ENCODE results near the gene PARP14.
"Not testable (repeated sequence)": the region's sequence is repeated elsewhere in the genome, so short reads cannot be mapped to it uniquely, and the experiment has no call there.

Gene PARP14

GRCh38 chr3:122688996-122689395 is 8.4 kb downstream of the PARP14 start:
- Mint-ChIP-seq H3K4me3 (no peak overlapping the region), H3K36me3 (no peaks in the 10 kb centered on the region), H3K4me1 (peaks cover 19% of the 10 kb centered on the region), H3K9me3 (no peaks in the 10 kb centered on the region), H3K27ac (no peak overlapping the region)
- no peak for ATAC-seq
- no peak for DNase-seq (ENCODE audit: low spot score in 2 of 2)

GRCh38 chr3:122689587-122689986 is 8.9 kb downstream of the PARP14 start:
- DNase-seq (ENCODE audit: low spot score in 2 of 2), result no peak
- Mint-ChIP-seq H3K36me3 (no peaks in the 10 kb centered on the region), H3K9me3 (no peaks in the 10 kb centered on the region), H3K27ac (no peak overlapping the region), H3K4me1 (peaks cover 20% of the 10 kb centered on the region), H3K4me3 (no peak overlapping the region)
- ATAC-seq, result no peak

DNA sequence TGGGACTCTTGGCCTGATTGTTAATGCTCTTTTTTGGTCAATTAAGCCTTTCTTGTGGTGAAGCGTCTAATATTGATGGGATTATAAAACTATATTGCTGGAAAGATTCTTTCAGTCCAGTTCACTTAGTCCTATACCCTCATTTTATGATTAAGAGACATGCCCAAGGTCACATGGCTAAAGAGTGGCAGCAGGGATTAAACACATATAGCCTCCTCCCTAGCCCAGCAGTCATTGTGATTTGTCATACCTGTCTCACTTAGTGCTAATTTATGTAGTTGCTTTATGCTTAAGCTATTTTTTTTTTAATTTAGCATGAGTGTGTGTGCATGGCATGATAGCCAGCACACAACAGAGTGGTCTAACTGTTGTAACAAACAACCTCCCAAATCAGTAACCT is 9.5 kb downstream of the PARP14 start:
- no peaks in the 10 kb centered on the region for H3K36me3 Mint-ChIP-seq
- ATAC-seq (peak; percentile 54), DNase-seq (ENCODE audit: low spot score in 2 of 2) (no peak)
- H3K27ac Mint-ChIP-seq, result no peak overlapping the region
- H3K9me3 Mint-ChIP-seq, result no peaks in the 10 kb centered on the region
- peaks cover 25% of the 10 kb centered on the region for H3K4me1 Mint-ChIP-seq
- H3K4me3 Mint-ChIP-seq, result no peak overlapping the region

DNA sequence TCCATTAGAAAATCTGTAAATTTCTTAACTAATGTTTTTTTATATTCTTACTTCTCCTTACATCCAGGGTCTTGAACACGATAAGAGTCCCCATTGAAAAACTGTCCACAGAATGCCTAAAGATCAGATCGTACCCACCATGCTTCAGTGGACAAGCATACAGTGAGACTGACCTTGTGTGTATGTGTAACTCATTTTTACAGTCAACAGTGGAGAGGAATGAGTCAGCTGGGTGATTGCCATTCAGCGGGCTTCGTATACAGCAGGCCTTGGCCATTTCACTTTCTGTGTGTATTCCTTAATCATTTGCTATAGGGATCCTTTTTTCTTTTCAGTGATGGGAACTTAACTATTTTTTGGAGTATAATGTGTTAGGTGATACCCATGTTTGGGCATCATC is 10.6 kb downstream of the PARP14 start:
- Mint-ChIP-seq H3K4me3 (no peak overlapping the region), H3K27ac (no peak overlapping the region), H3K4me1 (peaks cover 26% of the 10 kb centered on the region), H3K9me3 (no peaks in the 10 kb centered on the region), H3K36me3 (no peaks in the 10 kb centered on the region)
- DNase-seq (ENCODE audit: low spot score in 2 of 2) (no peak), ATAC-seq (peak; percentile 54)

DNA sequence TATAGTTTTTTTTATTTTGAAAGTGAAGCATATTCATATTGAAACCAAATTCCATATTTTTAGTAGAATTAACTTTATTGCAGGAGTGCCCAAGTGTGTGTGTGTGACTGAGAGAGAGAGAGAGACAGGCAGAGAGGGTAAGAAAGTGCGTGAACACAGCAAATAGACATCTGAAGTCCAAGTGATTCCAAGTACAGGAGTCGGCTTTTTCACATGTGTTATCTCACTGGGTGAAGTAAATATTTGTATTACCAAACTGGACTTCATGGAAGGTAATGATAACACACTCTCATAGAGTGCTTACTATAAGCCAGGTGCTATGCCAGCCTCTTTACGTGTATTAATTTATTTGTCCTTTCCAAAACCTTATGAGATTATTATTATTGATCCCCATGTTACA is 12.0 kb downstream of the PARP14 start:
- no peak overlapping the region for H3K4me3 Mint-ChIP-seq
- H3K27ac Mint-ChIP-seq, result peak overlapping the region; percentile 24
- no peaks in the 10 kb centered on the region for H3K9me3 Mint-ChIP-seq
- no peaks in the 10 kb centered on the region for H3K36me3 Mint-ChIP-seq
- H3K4me1 Mint-ChIP-seq, result peaks cover 20% of the 10 kb centered on the region
- no peak for DNase-seq (ENCODE audit: low spot score in 2 of 2)
- ATAC-seq, result no peak

DNA sequence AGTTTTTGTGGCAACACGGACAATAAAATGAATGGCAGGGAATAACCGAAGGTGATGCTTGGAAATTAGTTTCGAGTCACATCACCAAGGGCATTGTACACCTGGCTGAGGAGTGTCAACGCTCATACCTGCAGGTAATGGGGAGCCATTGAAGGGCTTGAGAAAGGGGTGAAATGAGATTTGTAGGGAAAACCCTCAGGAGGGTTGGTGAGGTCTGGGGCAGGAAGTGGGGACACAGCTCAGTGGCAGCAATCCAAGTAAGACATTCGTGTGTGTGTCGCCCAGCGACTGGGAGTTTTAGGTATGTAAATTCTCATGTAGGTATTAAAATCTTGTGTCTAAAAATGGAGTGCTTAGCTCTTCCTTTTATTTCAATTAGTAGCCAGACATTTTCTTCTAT is 14.3 kb downstream of the PARP14 start:
- Mint-ChIP-seq H3K9me3 (no peaks in the 10 kb centered on the region), H3K27ac (peak overlapping the region; percentile 1), H3K4me3 (no peak overlapping the region), H3K4me1 (peaks cover 15% of the 10 kb centered on the region), H3K36me3 (no peaks in the 10 kb centered on the region)
- no peak for DNase-seq (ENCODE audit: low spot score in 2 of 2)
- no peak for ATAC-seq

GRCh38 chr3:122695927-122696561 is 15.4 kb downstream of the PARP14 start:
- no peaks in the 10 kb centered on the region for H3K9me3 Mint-ChIP-seq
- peak overlapping the region; percentile 1 for H3K27ac Mint-ChIP-seq
- peaks cover 13% of the 10 kb centered on the region for H3K4me1 Mint-ChIP-seq
- DNase-seq (ENCODE audit: low spot score in 2 of 2) (no peak), ATAC-seq (no peak)
- H3K36me3 Mint-ChIP-seq, result no peaks in the 10 kb centered on the region
- H3K4me3 Mint-ChIP-seq, result no peak overlapping the region

DNA sequence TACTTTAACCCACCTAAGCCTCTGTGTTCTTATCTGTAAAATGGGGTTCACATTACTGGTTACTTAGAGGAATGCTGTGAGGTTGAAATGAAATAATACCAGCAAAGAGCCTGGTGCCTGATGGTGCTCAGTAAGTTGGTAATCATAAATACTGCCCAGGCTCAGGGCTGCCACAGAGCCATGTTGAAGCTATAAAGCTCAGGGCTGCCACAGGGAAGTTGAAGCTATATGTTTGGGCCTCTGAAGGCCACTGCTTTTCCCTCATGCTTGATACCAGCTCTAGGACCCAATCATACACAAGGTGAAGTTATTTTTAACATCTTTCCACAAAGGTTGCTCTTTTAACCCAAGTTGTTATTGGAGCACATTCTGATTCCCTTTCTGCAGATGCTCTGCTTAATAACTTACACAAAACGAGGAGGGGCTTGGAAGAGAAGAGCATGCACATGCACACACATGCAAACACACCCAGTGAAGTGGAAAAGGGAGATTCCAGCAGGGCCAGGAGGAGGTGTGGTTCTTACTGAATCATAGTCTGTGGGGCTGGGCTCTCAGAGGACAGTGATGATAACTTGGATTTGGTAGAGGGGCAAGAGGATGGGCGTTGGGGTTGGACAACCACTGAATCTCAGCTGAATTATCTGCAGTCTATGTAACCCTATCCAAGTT is 17.4 kb downstream of the PARP14 start:
- no peaks in the 10 kb centered on the region for H3K9me3 Mint-ChIP-seq
- ATAC-seq (peak; percentile 53), DNase-seq (ENCODE audit: low spot score in 2 of 2) (no peak)
- no peak overlapping the region for H3K4me3 Mint-ChIP-seq
- peak overlapping the region; percentile 20 for H3K27ac Mint-ChIP-seq
- no peaks in the 10 kb centered on the region for H3K36me3 Mint-ChIP-seq
- H3K4me1 Mint-ChIP-seq, result peaks cover 24% of the 10 kb centered on the region

- no peaks in the 10 kb centered on the region for H3K36me3 Mint-ChIP-seq
- H3K27ac Mint-ChIP-seq, result peak overlapping the region; percentile 20
- no peak for DNase-seq (ENCODE audit: low spot score in 2 of 2)
- H3K4me3 Mint-ChIP-seq, result no peak overlapping the region
- no peak for ATAC-seq
- H3K4me1 Mint-ChIP-seq, result peaks cover 16% of the 10 kb centered on the region
- H3K9me3 Mint-ChIP-seq, result no peaks in the 10 kb centered on the region
Observed at GRCh38 chr3:122700193-122700592, 19.6 kb downstream of the PARP14 start.

- no peak overlapping the region for H3K4me3 Mint-ChIP-seq
- ATAC-seq (no peak), DNase-seq (ENCODE audit: low spot score in 2 of 2) (no peak)
- H3K36me3 Mint-ChIP-seq, result peaks cover 3% of the 10 kb centered on the region
- no peaks in the 10 kb centered on the region for H3K9me3 Mint-ChIP-seq
- H3K27ac Mint-ChIP-seq, result no peak overlapping the region
- H3K4me1 Mint-ChIP-seq, result peaks cover 30% of the 10 kb centered on the region
Observed at GRCh38 chr3:122705379-122705778, 24.7 kb downstream of the PARP14 start.

DNA sequence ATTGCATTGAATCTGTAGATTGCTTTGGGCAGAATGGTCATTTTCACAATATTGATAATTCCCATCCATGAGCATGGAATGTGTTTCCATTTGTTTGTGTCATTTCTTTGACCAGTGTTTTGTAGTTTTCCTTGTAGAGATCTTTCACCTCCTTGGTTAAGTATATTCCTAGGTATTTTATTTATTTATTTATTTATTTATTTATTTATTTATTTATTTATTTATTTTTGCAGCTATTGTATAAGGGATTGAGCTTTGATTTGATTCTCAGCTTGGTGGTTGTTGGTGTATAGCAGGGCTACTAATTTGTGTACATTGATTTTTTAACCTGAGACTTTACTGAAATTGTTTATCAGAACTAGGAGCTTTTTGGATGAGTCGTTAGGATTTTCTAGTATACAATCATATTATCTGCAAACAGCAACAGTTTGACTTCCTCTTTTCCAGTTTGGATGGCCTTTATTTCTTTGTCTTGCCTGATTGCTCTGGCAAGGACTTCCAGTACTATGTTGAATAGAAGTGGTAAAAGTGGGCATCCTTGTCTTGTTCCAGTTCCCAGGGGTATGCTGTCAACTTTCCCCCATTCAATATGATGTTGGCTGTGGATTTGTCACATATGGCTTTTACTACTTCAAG is 30.1 kb downstream of the PARP14 start:
- not testable (repeated sequence) for ATAC-seq; DNase-seq (ENCODE audit: low spot score in 2 of 2); H3K9me3 Mint-ChIP-seq; H3K4me3 Mint-ChIP-seq
- Mint-ChIP-seq H3K36me3 (peaks cover 57% of the 10 kb centered on the region), H3K4me1 (peaks cover 31% of the 10 kb centered on the region), H3K27ac (peak overlapping the region; percentile 34)

DNA sequence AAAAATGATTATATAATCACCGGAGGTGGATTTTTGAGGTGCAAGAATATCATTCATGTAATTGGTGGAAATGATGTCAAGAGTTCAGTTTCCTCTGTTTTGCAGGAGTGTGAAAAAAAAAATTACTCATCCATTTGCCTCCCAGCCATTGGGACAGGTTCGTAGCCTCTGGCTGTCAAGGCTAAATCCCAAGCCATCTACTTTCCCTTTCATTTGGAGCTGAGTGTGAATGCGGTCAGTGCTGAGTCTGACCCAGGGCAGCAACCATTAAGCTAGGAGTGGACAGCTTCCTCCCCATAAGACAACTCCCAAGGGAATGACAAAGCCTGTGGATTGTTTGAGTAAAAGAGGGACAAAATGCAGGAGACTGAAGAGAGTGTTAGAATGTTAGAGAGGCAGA is 33.6 kb downstream of the PARP14 start:
- no peak overlapping the region for H3K4me3 Mint-ChIP-seq
- peak overlapping the region; percentile 67 for H3K27ac Mint-ChIP-seq
- peaks cover 92% of the 10 kb centered on the region for H3K36me3 Mint-ChIP-seq
- ATAC-seq (no peak), DNase-seq (ENCODE audit: low spot score in 2 of 2) (no peak)
- H3K9me3 Mint-ChIP-seq, result no peaks in the 10 kb centered on the region
- H3K4me1 Mint-ChIP-seq, result peaks cover 29% of the 10 kb centered on the region

GRCh38 chr3:122716667-122717066 is 36.0 kb downstream of the PARP14 start:
- no peak for DNase-seq (ENCODE audit: low spot score in 2 of 2)
- peak overlapping the region; percentile 21 for H3K27ac Mint-ChIP-seq
- peaks cover 5% of the 10 kb centered on the region for H3K4me1 Mint-ChIP-seq
- H3K36me3 Mint-ChIP-seq, result peaks cover 100% of the 10 kb centered on the region
- ATAC-seq, result no peak
- H3K9me3 Mint-ChIP-seq, result no peaks in the 10 kb centered on the region
- H3K4me3 Mint-ChIP-seq, result no peak overlapping the region

DNA sequence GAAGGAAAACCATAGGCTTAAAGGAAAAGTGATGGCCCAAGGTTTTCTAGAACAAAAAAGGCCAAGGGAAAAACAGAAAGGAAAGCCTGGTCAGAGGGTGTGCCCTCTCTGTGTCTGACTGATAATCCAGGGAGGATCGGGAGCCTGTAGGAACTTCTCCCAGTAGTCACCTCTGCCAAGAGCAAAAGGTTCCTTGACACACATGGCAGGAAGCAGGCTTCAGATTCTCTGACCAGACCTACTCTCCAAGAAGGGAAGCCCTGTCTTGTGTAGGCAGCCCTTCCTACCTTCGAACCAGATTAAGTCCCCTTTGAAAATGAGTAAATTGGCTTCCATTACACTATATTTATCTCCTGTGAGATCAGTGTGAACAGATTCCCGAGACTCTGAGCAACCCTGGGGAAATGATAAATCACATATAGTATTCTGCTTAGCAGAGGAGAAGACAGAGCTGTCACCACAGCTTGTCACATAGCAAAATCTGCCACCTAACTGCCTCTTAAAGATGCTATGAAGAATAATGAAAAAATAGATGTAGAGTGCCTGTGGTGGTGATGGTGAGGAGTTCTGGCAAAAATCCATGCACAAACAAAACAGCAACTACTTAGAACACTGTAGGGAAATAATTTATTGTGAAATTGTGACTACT is 38.8 kb downstream of the PARP14 start:
- H3K9me3 Mint-ChIP-seq, result no peaks in the 10 kb centered on the region
- peak overlapping the region; percentile 33 for H3K27ac Mint-ChIP-seq
- no peak for ATAC-seq
- peaks cover 100% of the 10 kb centered on the region for H3K36me3 Mint-ChIP-seq
- H3K4me3 Mint-ChIP-seq, result no peak overlapping the region
- no peak for DNase-seq (ENCODE audit: low spot score in 2 of 2)
- H3K4me1 Mint-ChIP-seq, result no peaks in the 10 kb centered on the region

GRCh38 chr3:122725106-122725505 is 44.5 kb downstream of the PARP14 start:
- no peak overlapping the region for H3K27ac Mint-ChIP-seq
- no peaks in the 10 kb centered on the region for H3K9me3 Mint-ChIP-seq
- H3K4me1 Mint-ChIP-seq, result no peaks in the 10 kb centered on the region
- ATAC-seq (no peak), DNase-seq (ENCODE audit: low spot score in 2 of 2) (no peak)
- peaks cover 80% of the 10 kb centered on the region for H3K36me3 Mint-ChIP-seq
- H3K4me3 Mint-ChIP-seq, result no peak overlapping the region

DNA sequence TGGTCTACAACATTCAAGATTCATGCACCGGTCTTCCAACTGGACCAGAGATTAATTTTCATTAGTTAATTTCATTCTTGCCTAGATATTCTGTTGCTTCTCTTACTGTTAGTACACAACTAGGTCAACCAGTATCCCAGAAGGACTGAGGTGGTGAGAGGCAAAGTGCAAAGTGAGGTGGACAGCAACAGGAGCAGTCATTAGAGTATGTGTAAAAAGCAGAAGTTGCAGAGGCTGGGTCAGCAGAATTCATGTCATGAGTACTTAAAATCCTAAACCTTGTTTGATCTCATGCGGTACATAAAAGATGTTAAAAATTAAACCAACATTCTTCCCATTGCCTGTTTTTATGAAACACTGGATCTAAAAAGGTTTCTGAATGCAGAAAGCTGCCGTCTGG is 46.7 kb downstream of the PARP14 start:
- DNase-seq (ENCODE audit: low spot score in 2 of 2) (no peak), ATAC-seq (no peak)
- H3K36me3 Mint-ChIP-seq, result peaks cover 66% of the 10 kb centered on the region
- no peak overlapping the region for H3K27ac Mint-ChIP-seq
- no peak overlapping the region for H3K4me3 Mint-ChIP-seq
- no peaks in the 10 kb centered on the region for H3K9me3 Mint-ChIP-seq
- H3K4me1 Mint-ChIP-seq, result no peaks in the 10 kb centered on the region

Data from stimulated activated effector memory CD8-positive, alpha-beta T cell treated with anti-CD3 and anti-CD28 coated beads, Interleukin-12 subunit alpha, Interleukin-12 subunit beta, amount 100 ng/mL, for 72 hours (primary cell).